Endothelial cell of umbilical vein (primary cell): ENCODE data around the gene MPP3. TPM values are rescaled to one million over a fixed set of nuclear protein-coding genes. Genes with fewer than 3 reads are reported as not detected.

ENCODE experiments used
- BruUV-seq: library from RNA; stranded (reverse); fragments of 400-500 nt; replicated peaks from 2 replicates; lab custom pipeline; 2021; lab: Mats Ljungman, UMichigan
- CTCF ChIA-PET: fragments of 300-600, 350-600 bp; sonication (Branson Sonifier 250); formaldehyde crosslinking; loops from one replicate; lab custom pipeline; 2021; ENCODE audit warnings: antibody characterized with exemption, inconsistent platforms; lab: Charles Lee
- POLR2A ChIA-PET: fragments of 300-600, 350-600 bp; sonication (Branson Sonifier 250); formaldehyde crosslinking; loops from one replicate; lab custom pipeline; 2021; ENCODE audit warnings: antibody characterized with exemption, inconsistent platforms; lab: Charles Lee
- DNase-seq: peaks from one replicate; pipeline ENCODE4 v3.0.0-alpha.2; 2011; ENCODE audit warnings: low read depth, low spot score
- FAIRE-seq: peaks from 2 replicates; lab custom pipeline; 2011; peaks lifted over from hg19 to GRCh38; lab: Jason Lieb, UNC
- H2AFZ ChIP-seq: 2 replicates; pipeline ENCODE4 v1.6.0; 2012; ENCODE audit warnings: low read depth, low read length, control low read depth, inconsistent platforms
- H3K27ac ChIP-seq: 2 replicates; pipeline ENCODE4 v1.5.1; 2011; ENCODE audit warnings: low read depth, mild to moderate bottlenecking, control low read depth, low read length, moderate library complexity; ENCODE audit not compliant: insufficient read depth
- H3K27me3 ChIP-seq, 2 experiments: 2 replicates each; pipeline versions ENCODE4 v1.6.0 to v1.6.1; 2011; ENCODE audit warnings: low read length in 2 of 2, mixed read lengths in 1 of 2; ENCODE audit not compliant: control insufficient read depth in 2 of 2, insufficient read depth in 2 of 2
- H3K36me3 ChIP-seq, 2 experiments: 2 replicates in 1 of 2; 3 replicates in 1 of 2; pipeline ENCODE4 v1.5.1; 2011; ENCODE audit warnings: low read length in 2 of 2, mild to moderate bottlenecking in 1 of 2, moderate library complexity in 1 of 2; ENCODE audit not compliant: control insufficient read depth in 2 of 2, insufficient read depth in 2 of 2; ENCODE audit errors: extremely low read depth in 1 of 2
- H3K4me1 ChIP-seq: 3 replicates; pipeline ENCODE4 v1.5.1; 2011; ENCODE audit warnings: mild to moderate bottlenecking, low read length; ENCODE audit not compliant: control insufficient read depth, insufficient read depth; ENCODE audit errors: extremely low read depth
- H3K4me2 ChIP-seq: 2 replicates; pipeline ENCODE4 v1.6.1; 2011; ENCODE audit warnings: low read length, control low read depth, mixed read lengths; ENCODE audit not compliant: insufficient read depth
- H3K4me3 ChIP-seq, 3 experiments: fragments of 200-600 bp in 1 of 3; sonication (generic), shearing (Covaris generic) in 1 of 3; replicated peaks in 1 of 3; 2 replicates each; pipeline ENCODE4 v1.5.1; 2011 to 2016; ENCODE audit warnings: control low read depth in 3 of 3, low read length in 3 of 3, mild to moderate bottlenecking in 2 of 3, inconsistent platforms in 1 of 3, low read depth in 1 of 3, moderate library complexity in 1 of 3; ENCODE audit not compliant: insufficient read depth in 1 of 3
- H3K79me2 ChIP-seq: 2 replicates; pipeline ENCODE4 v1.6.0; 2012; ENCODE audit warnings: low read length, inconsistent platforms; ENCODE audit not compliant: control insufficient read depth, insufficient read depth
- H3K9ac ChIP-seq: replicated peaks from 2 replicates; pipeline ENCODE3; 2011; ENCODE audit warnings: low read length, control low read depth; ENCODE audit not compliant: insufficient read depth; ENCODE audit errors: extremely low read depth
- H3K9me1 ChIP-seq: replicated peaks from 3 replicates; pipeline ENCODE4 v1.6.0; 2011; ENCODE audit warnings: mild to moderate bottlenecking, low read length; ENCODE audit not compliant: control insufficient read depth, insufficient read depth; ENCODE audit errors: extremely low read depth
- H3K9me3 ChIP-seq: replicated peaks from 2 replicates; pipeline ENCODE4 v1.5.1; 2012; ENCODE audit warnings: low read length, inconsistent platforms; ENCODE audit not compliant: control insufficient read depth, insufficient read depth
- H4K20me1 ChIP-seq: replicated peaks from 2 replicates; pipeline ENCODE3; 2011; ENCODE audit warnings: mild to moderate bottlenecking, low read length; ENCODE audit not compliant: control insufficient read depth, insufficient read depth; ENCODE audit errors: extremely low read depth
- EZH2 ChIP-seq: IDR thresholded peaks from 2 replicates; pipeline ENCODE4 v1.6.1; 2012; ENCODE audit warnings: borderline replicate concordance, low read depth, mild to moderate bottlenecking, moderate library complexity, low read length, inconsistent platforms; ENCODE audit not compliant: severe bottlenecking
- FOS ChIP-seq: IDR thresholded peaks from 2 replicates; pipeline ENCODE4 v1.6.1; 2011; ENCODE audit warnings: mild to moderate bottlenecking, low read length, moderate library complexity, borderline replicate concordance; ENCODE audit not compliant: insufficient read depth
- GATA2 ChIP-seq: IDR thresholded peaks from 2 replicates; pipeline ENCODE4 v1.7.0; 2011; ENCODE audit warnings: low read depth, mild to moderate bottlenecking, moderate library complexity, mixed read lengths, low read length; ENCODE audit not compliant: insufficient read length, insufficient read depth
- JUN ChIP-seq: IDR thresholded peaks from 2 replicates; pipeline ENCODE4 v1.6.1; 2011; ENCODE audit warnings: borderline replicate concordance, low read depth; ENCODE audit not compliant: insufficient read length, insufficient read depth
- MYC ChIP-seq: IDR thresholded peaks from one replicate; pipeline ENCODE4 v1.6.1; 2011; ENCODE audit warnings: mild to moderate bottlenecking, low read depth, low read length
- POLR2A ChIP-seq: IDR thresholded peaks from 2 replicates; pipeline ENCODE4 v1.6.1; 2012; ENCODE audit warnings: low read depth, mild to moderate bottlenecking, control low read depth, low read length
- POLR2AphosphoS5 ChIP-seq: IDR thresholded peaks from 2 replicates; pipeline ENCODE4 v1.6.1; 2012; ENCODE audit warnings: low read depth, mild to moderate bottlenecking, control low read depth, low read length, moderate library complexity; ENCODE audit not compliant: insufficient read depth
- dilution Hi-C: fragments of 300-500 bp; cut with MboI; formaldehyde crosslinking; loops from one replicate; pipeline ENCODE4 v1.15.0; 2019; ENCODE audit warnings: low sequenced_read_pairs; ENCODE audit not compliant: extremely low pct_ligation_motif_present
- intact Hi-C: fragments of 100-400 bp; cut with micrococcal nuclease; formaldehyde crosslinking; loops from one replicate; pipeline ENCODE4 v1.10.0; 2022
- polyA plus RNA-seq, 4 experiments: library from polyadenylated mRNA; depleted of rRNA in 3 of 4; stranded (reverse) in 3 of 4; unstranded in 1 of 4; fragments of >200 nt; gene quantifications; 2 replicates each; pipeline versions ENCODE4 v1.2.1 to v1.2.3, GENCODE V29; 2011 to 2012; ENCODE audit warnings: missing spikeins in 1 of 4
- total RNA-seq: library from RNA; stranded (reverse); gene quantifications from 2 replicates; pipeline ENCODE4 v1.2.3, GENCODE V29; 2021
- TF ChIP-seq, protein P1 (sequence below): IDR thresholded peaks from 2 replicates; pipeline ENCODE4 v1.6.1; 2011; ENCODE audit not compliant: insufficient read depth, insufficient read length
- TF ChIP-seq, protein P2 (sequence below), 2 donors: IDR thresholded peaks; 1 replicate in 1 of 2; 2 replicates in 1 of 2; pipeline ENCODE4 v1.5.1; 2011; ENCODE audit warnings: low read length in 2 of 2, mild to moderate bottlenecking in 2 of 2, moderate library complexity in 2 of 2, control low read depth in 1 of 2, inconsistent platforms in 1 of 2, low read depth in 1 of 2; ENCODE audit not compliant: insufficient read depth in 1 of 2; ENCODE audit errors: extremely low read depth in 1 of 2

Gene MPP3
- total and polyA plus RNA-seq, 2 donors (not counting 3 experiments of a cell fraction or from before 2014, with no cell fraction given) = 6.1 to 11.3 TPM

DNA sequence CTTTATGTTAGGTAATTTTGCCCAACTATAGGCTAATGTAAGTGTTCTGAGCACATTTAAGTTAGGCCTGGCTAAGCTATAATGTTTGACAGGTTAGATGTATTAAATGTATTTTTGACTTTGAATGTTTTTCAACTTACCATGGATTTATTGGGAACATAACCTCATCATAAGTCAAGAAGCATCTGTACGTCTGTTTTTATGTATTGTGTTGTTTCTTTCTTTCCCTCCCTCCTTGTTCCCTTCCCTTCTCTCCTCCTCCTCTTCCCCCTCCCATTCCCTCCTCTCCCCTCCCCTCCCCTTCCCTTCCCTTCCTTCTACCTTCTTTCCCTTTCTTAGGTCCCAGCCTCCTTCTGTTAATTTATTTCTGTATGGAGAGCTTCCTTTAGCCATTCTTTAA, 43.5 kb downstream of the MPP3 start:
- Histone ChIP-seq H3K4me1 (peaks cover 5% of the 10 kb centered on the region), H3K27me3 (peaks cover 0 to 1% of the 10 kb centered on the region in 2 experiments), H3K36me3 (no peaks in the 10 kb centered on the region), H3K4me3 (no peak overlapping the region), H3K9me1 (no peaks in the 10 kb centered on the region), H4K20me1 (no peaks in the 10 kb centered on the region), H3K27ac (no peak overlapping the region), H2AFZ (no peak overlapping the region), H3K9me3 (no peaks in the 10 kb centered on the region), H3K79me2 (no peaks in the 10 kb centered on the region), H3K4me2 (no peak overlapping the region), H3K9ac (no peak overlapping the region)
- ChIA-PET CTCF (interaction anchor here (0.7 to 5.0 kb wide), 15 partner anchors 9 to 154 kb away, joined by 3 to 153 read pairs (median 4); partner anchors contain the start of genes CD300LG and CFAP97D1), POLR2A (no interaction called here)
- dilution Hi-C loops = no loop called here
- no peak for FAIRE-seq
- DNase-seq = no peak
- no TSS peak for BruUV-seq
- intact Hi-C loops = no loop called here
- no peak for TF ChIP-seq JUN
- TF ChIP-seq, protein P1, sequence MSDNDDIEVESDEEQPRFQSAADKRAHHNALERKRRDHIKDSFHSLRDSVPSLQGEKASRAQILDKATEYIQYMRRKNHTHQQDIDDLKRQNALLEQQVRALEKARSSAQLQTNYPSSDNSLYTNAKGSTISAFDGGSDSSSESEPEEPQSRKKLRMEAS = no peak
- TF ChIP-seq POLR2A = no peak
- no peak for TF ChIP-seq FOS
- TF ChIP-seq GATA2 = no peak
- no peak for TF ChIP-seq POLR2AphosphoS5
- TF ChIP-seq, protein P2, sequence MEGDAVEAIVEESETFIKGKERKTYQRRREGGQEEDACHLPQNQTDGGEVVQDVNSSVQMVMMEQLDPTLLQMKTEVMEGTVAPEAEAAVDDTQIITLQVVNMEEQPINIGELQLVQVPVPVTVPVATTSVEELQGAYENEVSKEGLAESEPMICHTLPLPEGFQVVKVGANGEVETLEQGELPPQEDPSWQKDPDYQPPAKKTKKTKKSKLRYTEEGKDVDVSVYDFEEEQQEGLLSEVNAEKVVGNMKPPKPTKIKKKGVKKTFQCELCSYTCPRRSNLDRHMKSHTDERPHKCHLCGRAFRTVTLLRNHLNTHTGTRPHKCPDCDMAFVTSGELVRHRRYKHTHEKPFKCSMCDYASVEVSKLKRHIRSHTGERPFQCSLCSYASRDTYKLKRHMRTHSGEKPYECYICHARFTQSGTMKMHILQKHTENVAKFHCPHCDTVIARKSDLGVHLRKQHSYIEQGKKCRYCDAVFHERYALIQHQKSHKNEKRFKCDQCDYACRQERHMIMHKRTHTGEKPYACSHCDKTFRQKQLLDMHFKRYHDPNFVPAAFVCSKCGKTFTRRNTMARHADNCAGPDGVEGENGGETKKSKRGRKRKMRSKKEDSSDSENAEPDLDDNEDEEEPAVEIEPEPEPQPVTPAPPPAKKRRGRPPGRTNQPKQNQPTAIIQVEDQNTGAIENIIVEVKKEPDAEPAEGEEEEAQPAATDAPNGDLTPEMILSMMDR (IDR thresholded peaks at IDR 0.05; ENCODE audit: extremely low read depth in 1 of 2, insufficient read depth in 1 of 2, low read depth in 1 of 2, low read length in 2 of 2) = no peak
- no peak for TF ChIP-seq MYC
- no peak for TF ChIP-seq EZH2
